GM19372 (cell line): ENCODE data around the gene ARHGAP6.

Experiments
- ATAC-seq: cut with Tn5 transposase; IDR thresholded peaks from one replicate; pipeline ENCODE4 v1.9.1; 2021; ENCODE audit warnings: mild to moderate bottlenecking, low read depth, moderate library complexity; ENCODE audit not compliant: unreplicated experiment

Gene ARHGAP6

DNA sequence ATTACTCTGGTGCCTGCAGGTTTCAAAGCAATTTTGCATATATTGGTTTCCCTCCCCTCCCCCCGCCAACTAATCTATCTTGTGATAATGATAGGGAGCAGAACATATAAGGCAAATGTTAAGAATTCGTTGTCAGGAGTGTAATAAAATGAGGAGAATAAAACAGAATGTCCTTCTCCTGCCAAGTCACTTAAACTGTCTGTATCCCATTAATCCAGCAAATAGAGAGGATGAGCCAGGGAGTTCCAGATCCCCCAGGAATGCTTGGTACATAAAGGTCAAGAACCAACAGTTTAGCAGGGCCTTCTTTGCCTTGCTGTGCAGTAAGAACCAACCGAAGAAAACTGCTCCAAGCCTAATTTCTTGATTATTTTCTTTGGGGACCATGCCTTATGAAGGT, 231.1 kb downstream of the ARHGAP6 start:
- ATAC-seq: no peak

DNA sequence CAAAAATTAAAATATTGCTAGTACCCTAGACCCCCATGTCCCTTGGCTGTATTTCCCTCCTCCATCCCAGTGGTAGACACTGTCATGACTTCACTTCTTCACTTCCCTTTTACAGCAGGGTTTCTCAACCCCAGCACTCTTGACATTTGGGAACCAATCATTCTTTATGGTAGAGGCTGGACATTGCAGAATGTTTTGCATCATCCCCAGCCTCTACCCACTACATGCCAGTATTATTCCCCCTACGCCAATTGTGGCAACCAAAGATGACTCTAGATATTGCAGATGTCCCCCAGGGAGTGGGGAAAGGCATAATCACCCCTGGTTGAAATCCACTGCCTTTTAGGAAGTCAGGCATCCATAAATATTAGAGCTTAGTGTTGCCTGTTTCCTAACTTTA, 233.9 kb downstream of the ARHGAP6 start:
- ATAC-seq: no peak

DNA sequence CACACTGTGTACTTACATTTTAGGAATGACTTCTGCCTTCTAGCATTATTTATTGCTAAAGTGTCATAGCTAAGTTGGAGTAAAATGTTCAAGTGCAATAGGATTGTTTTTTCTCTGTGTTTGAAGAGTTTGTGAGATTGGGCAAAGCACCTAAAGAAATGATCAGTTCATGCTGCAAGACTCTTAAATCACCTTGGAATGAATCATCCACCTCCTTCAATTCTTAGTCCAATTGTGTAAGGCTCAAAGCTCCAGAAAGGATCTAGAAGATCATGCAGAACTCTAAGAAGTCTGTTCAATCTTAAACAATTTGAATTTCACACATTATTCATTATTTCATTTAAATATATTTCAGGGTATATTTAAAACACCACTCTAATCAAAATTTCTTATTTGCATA, 235.4 kb downstream of the ARHGAP6 start:
- ATAC-seq: no peak

DNA sequence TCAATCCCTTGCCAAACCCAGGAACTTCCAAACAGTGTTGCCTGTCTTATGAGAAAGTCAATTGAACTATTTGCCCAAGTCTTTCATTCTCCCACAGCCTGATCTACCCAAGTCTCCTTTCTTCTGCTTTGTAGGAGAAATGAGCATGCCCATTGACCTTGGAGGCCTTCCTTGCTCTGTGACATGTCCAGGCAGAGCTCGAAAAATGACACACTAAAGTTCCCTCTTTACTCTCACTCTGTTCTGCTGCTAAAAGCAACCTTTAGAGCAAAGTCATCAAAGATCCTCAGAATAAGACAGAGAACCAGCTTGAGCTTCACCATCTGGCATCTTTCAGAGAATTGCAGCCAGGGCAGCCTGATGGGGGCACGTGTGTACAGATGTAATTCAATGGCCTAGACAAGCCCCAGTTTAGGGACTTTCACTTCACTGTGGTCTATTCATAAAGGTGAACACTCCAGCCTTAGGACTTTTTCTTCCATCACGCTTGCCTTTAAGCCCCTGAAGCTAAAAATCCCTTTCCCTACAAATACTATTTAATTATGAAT, 236.1 kb downstream of the ARHGAP6 start:
- ATAC-seq: no peak

DNA sequence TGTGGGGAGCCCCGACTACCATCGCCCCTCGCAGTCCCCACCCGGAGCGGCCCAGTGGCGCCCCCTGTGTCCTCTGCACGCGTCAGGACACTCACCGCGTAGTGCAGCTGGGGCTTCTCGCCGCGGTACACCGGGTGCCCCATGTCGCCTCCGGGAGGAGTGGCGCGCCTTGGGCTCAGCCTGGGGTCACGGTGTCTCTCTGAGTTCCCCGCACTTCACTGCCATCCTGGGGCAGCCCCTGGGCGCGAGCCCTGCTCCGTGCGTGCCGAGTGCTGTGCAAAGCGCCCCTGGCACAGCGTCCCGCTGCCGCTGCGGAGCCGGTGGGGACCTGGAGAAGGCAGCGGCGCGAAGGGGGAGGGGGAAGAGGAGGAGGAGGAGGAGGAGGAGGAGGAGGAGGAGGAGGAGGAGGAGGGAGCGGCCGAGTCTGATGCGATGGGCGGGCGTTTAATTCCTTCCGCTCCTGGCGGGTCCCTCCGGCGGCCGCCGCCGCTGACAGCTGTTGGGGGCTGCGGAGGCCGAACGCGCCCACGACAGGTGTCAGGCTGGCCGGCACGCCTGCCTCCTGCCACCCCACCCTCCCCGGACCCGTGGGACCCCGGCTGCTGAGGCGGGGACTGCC, 238.2 kb downstream of the ARHGAP6 start:
- ATAC-seq: no peak

DNA sequence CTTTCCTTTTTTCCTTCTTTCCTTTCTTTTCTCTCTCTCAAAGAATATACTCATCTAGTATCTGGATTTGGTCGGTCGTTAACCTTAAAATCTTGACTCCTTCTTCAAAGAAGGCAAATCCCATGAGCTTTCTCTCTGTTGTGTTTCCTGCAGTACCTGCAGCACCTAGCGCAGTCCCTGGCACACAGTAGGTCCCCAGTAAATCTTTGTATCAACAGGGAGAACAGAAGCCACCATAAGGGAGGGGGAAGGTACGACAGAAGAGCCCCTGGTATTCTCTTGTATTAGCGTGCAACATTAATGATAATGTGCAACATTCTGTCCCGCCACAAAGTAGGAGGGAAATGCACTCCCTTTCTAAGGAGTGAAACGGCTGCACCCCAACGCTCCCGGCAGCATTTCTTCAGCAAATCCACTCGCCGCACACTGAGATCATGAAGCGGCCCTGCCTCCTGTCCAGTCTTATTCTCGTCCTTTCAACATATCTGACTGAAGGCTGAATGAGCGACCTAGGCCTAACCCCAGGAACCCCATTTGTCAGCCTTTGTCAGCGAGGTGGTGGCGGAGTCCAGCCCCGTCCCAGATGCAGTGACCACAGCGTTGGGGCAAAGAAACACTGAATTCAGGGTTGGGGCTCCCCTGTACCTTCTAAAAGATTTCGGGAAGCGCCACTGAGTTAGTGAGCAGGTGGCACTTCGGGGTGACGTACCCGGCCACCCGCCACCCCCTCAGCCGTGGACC, 238.8 kb downstream of the ARHGAP6 start:
- no peak for ATAC-seq

DNA sequence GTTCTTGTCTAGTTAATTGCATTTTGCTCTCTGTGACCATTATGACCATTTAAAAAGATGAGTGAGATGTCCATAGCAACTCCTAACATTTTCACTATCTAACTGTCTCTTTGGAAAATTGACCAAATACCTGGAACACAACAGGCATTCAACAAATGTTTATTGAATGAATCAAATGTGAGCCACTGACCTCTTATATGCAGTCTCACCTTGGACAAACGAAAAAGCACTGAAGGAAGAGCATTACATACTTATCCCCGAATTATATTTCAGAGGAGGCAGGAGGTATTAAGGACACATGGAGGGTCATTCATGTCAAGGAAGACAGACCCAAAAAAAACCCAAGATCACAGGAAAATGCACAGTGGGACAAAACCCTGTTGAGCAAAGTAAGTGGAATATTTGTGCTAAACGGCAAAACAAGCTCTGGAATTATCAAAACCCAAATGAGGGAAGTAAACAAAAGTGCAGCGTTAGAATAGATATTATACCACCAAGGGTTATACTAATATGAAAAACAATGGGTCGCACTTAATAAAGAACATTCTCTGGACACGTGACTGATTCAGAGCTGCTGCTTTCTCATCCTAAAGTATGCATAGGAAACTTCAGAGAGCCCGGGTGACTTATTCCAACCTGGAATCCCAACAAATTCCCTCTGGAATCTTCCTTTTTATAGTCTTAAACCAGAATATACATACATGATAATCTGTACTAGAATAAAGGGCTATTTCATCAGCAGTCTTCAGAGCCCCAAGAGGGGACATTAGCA, 240.6 kb downstream of the ARHGAP6 start:
- no peak for ATAC-seq

DNA sequence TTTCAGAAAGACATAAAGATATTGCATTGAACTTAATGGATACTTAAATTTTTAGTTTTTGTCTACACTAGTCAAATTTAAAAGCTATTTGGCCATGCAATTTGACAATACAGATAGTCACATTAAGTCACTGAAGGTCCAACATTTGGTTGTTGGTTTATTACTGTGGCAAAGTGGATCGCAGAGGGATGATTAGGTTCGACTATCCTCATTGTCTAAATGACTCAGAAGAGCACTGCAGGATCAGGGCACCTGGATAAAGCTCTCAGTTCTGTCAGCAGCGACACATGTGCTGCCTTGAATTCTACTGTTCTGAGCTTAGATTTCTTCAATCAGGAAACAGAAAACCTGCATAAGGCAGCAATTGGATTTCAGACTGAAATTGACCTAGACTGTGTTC, 241.8 kb downstream of the ARHGAP6 start:
- no peak for ATAC-seq

DNA sequence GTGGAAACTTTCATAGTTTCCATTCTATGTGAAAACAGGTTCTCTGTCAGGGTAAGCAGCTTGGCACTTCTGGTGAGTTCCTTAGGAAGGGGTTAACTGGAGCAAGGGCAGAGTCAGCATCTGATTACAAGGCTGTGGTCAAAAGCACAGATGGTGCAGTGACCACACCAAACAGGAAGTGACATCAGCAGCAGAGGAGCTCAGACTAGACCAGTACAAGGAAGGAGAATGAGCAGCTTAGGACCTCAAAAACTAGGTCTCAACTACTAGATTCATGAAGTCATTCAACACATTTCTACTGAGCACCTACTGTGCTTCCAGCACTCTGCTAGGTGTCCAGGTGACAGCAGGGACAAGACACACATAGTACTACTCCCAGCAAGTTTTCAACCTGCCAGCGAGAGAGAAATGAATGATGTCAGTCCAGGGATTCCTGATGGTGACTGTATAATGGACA, 242.3 kb downstream of the ARHGAP6 start:
- ATAC-seq: peak; percentile 92

DNA sequence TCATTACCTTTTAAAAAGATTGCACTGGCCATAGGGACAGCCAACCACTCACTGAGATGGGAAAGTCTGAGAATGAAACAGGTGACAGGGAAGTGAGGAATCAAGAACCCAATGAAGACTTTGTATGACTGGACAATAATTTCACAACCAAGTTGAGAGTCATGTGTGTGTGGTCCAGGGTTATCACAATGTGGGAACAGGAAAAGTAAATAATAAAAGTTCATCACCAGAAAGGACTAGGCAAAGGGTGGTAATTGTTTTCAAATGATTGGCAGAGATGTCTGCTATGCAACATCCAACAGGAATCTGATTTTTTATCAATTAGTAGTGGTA, 243.2 kb downstream of the ARHGAP6 start:
- ATAC-seq: no peak

DNA sequence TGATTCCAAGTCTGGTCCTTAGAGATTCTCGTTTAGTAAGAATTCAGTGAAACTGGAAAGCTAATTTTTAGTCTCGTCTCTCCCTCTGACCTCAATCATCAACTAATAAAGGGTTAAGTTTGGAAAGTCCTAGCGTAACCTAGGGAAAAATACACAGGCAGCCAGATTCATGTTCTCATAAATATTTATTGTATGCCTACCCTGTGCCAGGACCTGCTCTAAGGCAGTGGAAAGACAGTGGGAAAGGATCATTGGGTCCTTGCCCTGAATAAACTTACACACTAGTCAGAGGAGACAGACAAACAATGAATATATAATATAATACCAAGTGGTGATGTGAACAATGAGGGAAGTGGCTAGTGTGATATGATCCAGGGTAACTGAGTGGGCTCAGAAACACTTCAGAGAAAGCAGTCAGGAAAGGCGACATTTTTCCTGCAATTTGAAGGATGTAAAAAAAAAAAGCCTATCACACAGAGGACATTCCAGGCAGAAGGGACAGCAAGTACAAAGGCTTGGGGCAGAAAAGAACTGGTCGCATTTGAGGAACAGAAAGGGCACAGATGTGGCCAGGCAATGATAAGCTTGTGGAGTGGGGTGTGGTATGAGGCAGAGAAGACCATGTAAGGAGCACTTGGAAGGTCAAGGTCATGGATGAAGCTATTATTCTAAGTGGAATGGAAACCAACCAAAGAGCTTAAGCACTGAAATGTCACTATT, 243.8 kb downstream of the ARHGAP6 start:
- no peak for ATAC-seq

DNA sequence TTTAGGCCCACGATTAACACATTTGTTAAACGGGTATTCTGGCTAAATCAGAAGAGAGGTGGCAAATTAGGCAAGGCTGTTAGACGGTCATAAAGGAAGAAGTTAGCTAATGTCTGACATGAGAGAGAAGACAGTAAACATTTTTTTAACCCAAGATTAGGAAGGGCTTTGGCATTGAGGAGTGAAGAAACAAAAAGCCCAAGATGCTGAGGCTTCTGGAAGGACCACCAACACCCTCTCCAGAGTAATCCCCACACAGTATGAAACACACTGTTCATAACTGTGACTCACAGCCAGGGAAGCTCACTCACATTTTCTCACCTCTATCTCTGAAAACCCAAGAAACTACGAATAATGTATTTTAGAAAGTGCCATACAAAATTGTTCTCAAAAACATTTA, 244.9 kb downstream of the ARHGAP6 start:
- no peak for ATAC-seq

DNA sequence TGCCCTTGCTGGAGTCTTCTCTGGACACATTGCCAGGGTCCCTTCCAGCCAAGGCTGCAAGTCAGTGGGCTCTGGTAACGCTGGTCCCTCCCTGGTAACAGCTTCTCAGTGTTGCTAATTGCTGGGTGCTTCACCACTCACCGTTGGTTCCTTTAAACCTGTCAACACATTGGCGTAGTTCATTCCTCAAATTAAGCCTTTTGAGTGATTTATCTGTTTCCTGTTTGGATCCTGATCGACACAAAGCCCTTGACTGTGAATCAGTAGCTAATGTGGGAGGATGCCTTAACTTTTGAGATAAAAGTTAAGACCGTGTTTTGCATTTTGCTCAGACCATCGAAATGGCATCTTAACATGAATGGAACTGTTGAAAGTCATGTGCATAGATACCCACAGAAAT, 246.6 kb downstream of the ARHGAP6 start:
- no peak for ATAC-seq

DNA sequence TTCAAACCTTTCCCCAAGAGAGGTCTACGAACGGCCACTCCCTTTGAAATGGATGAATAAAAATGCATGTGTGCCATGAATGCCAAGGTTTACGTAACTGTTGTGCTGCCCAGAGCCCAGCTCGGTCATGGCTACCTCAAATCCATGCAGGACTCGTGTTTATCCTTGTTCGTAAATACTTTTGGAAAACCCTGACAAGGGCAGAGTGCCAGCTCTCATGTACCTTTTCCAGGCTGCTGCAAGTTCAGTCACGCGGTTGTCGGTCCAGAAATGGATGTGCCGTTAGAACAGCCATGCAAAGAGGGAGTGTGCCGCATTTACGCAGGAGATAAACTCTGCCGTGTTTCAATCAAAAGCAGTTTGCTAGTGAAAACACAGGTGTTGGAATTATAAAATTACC, 249.1 kb downstream of the ARHGAP6 start:
- no peak for ATAC-seq

DNA sequence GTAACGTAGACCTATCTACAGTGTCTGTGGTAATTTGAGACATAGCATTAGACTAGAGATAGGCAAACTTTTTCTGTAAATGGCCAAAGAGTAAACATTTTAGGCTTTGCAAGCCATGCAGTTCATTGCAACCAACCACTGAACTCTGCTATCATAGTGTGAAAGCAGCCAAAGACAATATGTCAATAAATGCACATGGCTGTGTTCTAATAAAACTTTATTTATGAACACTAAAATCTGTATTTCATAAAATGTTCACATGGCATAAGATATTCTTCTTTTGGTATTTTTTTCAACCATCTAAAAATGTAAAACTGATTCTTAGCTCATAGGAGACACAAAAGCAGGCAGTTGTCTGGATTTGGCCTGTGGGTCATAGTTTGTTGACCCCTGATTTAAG, 251.6 kb downstream of the ARHGAP6 start:
- no peak for ATAC-seq

DNA sequence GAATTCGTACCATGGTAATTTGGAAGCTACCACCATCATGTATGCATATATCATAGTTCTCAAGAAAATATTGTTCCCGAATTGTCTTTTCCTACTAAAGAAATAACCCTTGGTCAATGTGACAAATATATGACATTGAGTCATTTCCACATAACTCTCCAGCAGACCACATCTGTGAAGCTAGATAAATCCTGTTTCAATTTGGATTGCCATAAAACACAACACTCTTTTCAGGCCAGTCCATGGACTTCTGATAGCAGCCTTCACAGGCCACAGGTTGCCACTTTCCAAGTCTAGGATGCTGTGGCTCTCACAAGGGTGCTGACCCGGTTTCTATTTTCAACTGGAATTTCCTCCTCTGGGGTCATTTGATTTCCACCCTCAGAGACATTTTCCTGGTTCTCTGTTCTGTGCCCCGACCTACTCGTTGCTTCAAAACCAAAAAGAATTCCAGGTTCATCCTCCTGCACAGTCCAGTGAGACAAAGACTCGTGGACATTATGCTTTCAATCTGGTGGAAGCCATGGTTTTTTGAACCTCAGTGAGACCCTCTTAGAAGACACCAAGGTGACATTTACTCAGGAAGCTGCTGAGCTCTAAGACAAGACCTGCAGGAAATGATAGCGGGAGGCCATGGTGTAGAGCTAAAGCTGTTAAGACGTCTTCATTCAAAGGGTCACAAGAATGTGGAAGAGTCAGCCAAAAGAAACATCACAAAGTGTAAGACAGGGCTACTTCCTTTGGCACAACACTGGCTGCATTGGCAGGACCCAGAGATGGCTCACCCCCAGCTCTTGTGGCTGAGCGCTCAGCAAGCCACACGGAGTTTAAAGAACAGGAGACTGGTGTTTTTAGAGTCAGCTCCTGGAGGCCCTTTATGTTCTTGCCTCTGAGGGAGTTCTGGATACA, 252.8 kb downstream of the ARHGAP6 start:
- no peak for ATAC-seq

DNA sequence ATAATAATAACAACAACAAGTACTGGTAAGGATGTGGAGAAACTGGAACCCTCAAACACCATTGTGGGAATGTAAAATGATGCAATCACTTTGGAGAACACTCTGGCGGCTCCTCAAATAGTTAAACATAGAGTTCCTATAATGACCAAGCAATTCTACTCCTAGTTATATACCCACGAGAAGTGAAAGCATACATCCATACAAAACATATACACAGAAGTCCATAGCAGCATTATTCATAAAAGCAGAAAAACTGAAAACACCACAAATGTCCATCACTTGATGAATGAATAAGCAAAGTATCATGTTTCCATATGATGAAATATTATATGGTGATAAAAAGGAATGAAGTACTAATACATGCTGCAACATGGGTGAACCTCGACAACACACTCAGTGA, 255.8 kb downstream of the ARHGAP6 start:
- ATAC-seq: no peak

DNA sequence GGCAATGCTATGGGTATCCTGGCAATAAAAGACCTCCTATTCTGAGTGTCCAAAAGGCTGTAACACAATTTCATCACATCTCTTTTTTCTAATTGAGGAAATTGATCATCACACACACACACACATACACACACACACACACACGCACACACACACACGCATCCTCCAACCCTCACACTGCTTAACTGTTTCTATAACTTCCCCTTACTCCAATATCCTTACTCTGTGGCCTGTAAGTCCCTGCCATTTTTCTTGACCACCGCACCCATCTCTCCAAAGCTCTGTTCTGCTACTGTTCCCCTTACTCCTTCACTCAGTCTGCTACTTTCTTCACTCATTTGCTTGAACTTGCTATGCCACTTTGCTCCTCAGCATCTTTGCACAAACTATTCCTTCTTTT, 256.9 kb downstream of the ARHGAP6 start:
- ATAC-seq: no peak

DNA sequence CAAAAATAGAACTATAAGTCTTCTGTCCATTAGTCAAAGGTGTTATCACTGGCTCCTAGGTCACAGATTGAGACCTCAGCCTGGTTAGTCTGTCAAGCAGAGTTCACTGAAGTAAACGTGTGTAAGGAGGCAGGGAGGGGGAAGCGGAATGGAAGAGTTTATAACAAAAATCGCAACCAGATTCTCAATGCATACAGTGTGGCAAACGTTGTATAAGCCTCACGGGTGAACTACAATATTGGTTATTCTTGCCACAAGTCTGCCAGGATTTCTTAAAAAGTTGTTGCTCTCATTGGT, 257.7 kb downstream of the ARHGAP6 start:
- ATAC-seq: no peak
